Upper lobe of right lung (tissue), 1 donor: Measurements from ENCODE around the gene NT5C2. TPM values are rescaled to one million over a fixed set of nuclear protein-coding genes. Genes with fewer than 3 reads are reported as not detected.

Experiments used
- ATAC-seq: fragments of 200-7000 bp; cut with Tn5 transposase; one replicate; pipeline ENCODE4 v1.9.1; 2020; ENCODE audit warnings: mild to moderate bottlenecking, moderate library complexity
- DNase-seq: peaks from one replicate; pipeline ENCODE4 v3.0.0-alpha.2; 2020
- H3K27ac ChIP-seq: fragments of 200-600 bp; one replicate; pipeline ENCODE4 v1.8.0; 2022
- H3K27me3 ChIP-seq: fragments of 200-600 bp; one replicate; pipeline ENCODE4 v1.8.0; 2022; ENCODE audit warnings: mild to moderate bottlenecking
- H3K36me3 ChIP-seq: fragments of 200-600 bp; one replicate; pipeline ENCODE4 v1.8.0; 2022
- H3K4me1 ChIP-seq: fragments of 200-600 bp; one replicate; pipeline ENCODE4 v1.8.0; 2022
- H3K4me3 ChIP-seq: fragments of 200-600 bp; one replicate; pipeline ENCODE4 v1.8.0; 2022; ENCODE audit warnings: mild to moderate bottlenecking
- H3K9me3 ChIP-seq: fragments of 200-600 bp; one replicate; pipeline ENCODE4 v1.8.0; 2022
- intact Hi-C: fragments of 100-400 bp; cut with DNase I; formaldehyde crosslinking; loops from one replicate; pipeline ENCODE4 v1.11.0; 2022
- total RNA-seq: library from RNA; stranded (reverse); fragmentation: NEBNext Ultra II Directional; extraction: Animal tissue kit (Norgen Biotek cat#: 25700); gene quantifications from one replicate; pipeline ENCODE4 v1.2.1, GENCODE V29; 2021
- TF ChIP-seq, protein P1 (sequence below): fragments of 200-600 bp; IDR thresholded peaks from one replicate; pipeline ENCODE4 v1.8.0; 2022; ENCODE audit warnings: antibody characterized with exemption
- donor health status: DM: no; HTN: yes; CAD: no; lungs with severe emphysema.

Gene NT5C2
- total RNA-seq, 1 donor from 2014 or later, result 92.7 TPM

DNA sequence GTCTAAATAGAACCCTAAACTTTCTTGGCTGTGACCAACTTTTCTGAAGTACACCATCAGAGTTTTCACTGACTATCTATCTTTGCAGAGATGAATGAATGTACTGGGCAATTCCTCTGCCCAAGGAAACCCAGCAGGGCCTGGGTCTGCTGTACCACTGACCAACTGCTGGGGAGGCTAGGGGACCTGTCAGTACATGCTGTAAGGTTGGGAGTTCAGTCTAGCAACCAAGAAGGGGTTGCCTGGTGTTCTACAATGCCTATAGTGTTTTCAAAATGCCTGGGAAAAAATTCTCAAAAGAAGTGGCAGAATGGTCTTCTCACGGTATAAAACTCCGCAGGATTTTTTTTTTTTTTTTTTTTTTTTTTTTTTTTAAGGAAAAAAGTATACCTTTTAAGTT lies 106.3 kb downstream of the NT5C2 start:
- Histone ChIP-seq H3K27me3 (no peaks in the 10 kb centered on the region), H3K9me3 (no peaks in the 10 kb centered on the region), H3K4me1 (no peaks in the 10 kb centered on the region), H3K27ac (no peak overlapping the region), H3K4me3 (no peak overlapping the region), H3K36me3 (peaks cover 89% of the 10 kb centered on the region)
- TF ChIP-seq, protein P1, sequence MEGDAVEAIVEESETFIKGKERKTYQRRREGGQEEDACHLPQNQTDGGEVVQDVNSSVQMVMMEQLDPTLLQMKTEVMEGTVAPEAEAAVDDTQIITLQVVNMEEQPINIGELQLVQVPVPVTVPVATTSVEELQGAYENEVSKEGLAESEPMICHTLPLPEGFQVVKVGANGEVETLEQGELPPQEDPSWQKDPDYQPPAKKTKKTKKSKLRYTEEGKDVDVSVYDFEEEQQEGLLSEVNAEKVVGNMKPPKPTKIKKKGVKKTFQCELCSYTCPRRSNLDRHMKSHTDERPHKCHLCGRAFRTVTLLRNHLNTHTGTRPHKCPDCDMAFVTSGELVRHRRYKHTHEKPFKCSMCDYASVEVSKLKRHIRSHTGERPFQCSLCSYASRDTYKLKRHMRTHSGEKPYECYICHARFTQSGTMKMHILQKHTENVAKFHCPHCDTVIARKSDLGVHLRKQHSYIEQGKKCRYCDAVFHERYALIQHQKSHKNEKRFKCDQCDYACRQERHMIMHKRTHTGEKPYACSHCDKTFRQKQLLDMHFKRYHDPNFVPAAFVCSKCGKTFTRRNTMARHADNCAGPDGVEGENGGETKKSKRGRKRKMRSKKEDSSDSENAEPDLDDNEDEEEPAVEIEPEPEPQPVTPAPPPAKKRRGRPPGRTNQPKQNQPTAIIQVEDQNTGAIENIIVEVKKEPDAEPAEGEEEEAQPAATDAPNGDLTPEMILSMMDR, result no peak
- no peak for ATAC-seq
- intact Hi-C loops, result no loop called here
- no peak for DNase-seq

DNA sequence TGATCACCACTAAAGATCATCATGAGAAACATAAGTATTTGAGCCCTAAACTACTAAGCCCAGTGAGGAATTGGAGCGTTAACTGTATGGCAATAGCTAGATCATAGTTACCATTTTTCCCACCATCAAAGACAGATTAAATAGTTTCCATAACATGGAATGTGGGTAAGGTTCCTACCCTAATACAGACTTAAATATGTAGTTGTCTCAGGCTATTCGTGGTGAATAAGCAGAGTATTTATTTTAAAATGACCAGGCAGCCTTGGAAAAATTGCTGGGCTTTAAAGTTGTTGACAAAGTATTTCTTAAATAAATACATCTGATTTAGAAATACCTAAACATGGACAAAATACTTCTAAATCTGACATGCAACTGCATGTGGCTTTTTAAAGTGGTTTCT lies 106.8 kb downstream of the NT5C2 start:
- intact Hi-C loops, result no loop called here
- Histone ChIP-seq H3K4me1 (no peaks in the 10 kb centered on the region), H3K4me3 (no peak overlapping the region), H3K36me3 (peaks cover 84% of the 10 kb centered on the region), H3K9me3 (no peaks in the 10 kb centered on the region), H3K27ac (no peak overlapping the region), H3K27me3 (no peaks in the 10 kb centered on the region)
- no peak for ATAC-seq
- no peak for DNase-seq
- TF ChIP-seq, protein P1, result no peak

GRCh38 chr10:103083977-103084320 lies 109.1 kb downstream of the NT5C2 start:
- Histone ChIP-seq H3K27ac (no peak overlapping the region), H3K9me3 (no peaks in the 10 kb centered on the region), H3K4me3 (no peak overlapping the region), H3K4me1 (no peaks in the 10 kb centered on the region), H3K27me3 (no peaks in the 10 kb centered on the region), H3K36me3 (peaks cover 60% of the 10 kb centered on the region)
- TF ChIP-seq, protein P1, result no peak
- intact Hi-C loops, result no loop called here
- no peak for ATAC-seq
- DNase-seq, result no peak

GRCh38 chr10:103083266-103083976 lies 109.7 kb downstream of the NT5C2 start:
- ATAC-seq, result no peak
- no peak overlapping the region for H3K27ac ChIP-seq
- H3K4me3 ChIP-seq, result no peak overlapping the region
- TF ChIP-seq, protein P1, result no peak
- intact Hi-C loops, result no loop called here
- H3K27me3 ChIP-seq, result no peaks in the 10 kb centered on the region
- H3K4me1 ChIP-seq, result no peaks in the 10 kb centered on the region
- no peak for DNase-seq
- H3K9me3 ChIP-seq, result no peaks in the 10 kb centered on the region
- H3K36me3 ChIP-seq, result peaks cover 55% of the 10 kb centered on the region

DNA sequence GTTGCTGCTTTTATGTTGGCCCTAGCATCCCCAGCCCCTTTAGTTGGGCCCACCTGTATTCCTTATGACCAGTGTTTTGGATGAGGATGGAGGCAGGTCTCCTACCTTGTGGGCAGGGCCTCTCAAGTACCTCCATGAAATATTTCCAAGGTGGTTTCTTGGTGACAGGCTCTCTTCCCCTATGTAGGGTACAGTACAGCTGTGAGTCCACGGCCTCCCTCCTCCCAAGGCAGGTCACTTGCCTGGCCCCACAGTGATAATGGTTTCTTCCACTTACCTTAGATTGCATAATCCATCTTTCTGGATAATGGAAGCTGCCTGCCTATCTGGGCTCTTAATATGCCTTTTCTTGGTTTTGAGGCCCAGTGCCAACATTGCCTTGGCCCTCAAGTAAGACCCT lies 110.4 kb downstream of the NT5C2 start:
- Histone ChIP-seq H3K9me3 (no peaks in the 10 kb centered on the region), H3K4me1 (no peaks in the 10 kb centered on the region), H3K4me3 (no peak overlapping the region), H3K36me3 (peaks cover 48% of the 10 kb centered on the region), H3K27me3 (no peaks in the 10 kb centered on the region), H3K27ac (no peak overlapping the region)
- TF ChIP-seq, protein P1, result no peak
- DNase-seq, result no peak
- peak; percentile 30 for ATAC-seq
- intact Hi-C loops, result no loop called here
